Tongue (tissue), 2 donors: ENCODE measurements around the gene SLC1A7. TPM values are rescaled to one million over a fixed set of nuclear protein-coding genes. Genes with fewer than 3 reads are reported as not detected.

Experiments used
- DNase-seq: peaks from one replicate; pipeline ENCODE4 v3.0.0-alpha.2; 2015
- total RNA-seq: library from RNA; depleted of rRNA; stranded (reverse); fragments of >200 nt; gene quantifications from one replicate; pipeline ENCODE4 v1.2.3, GENCODE V29; 2014

The SLC1A7 gene
- total RNA-seq, 1 donor from 2014 or later = not detected

GRCh38 chr1:53160924-53161378 is 18.5 kb upstream of the SLC1A7 start:
- no peak for DNase-seq

- DNase-seq = no peak
Measured at GRCh38 chr1:53158900-53159299, 16.5 kb upstream of the SLC1A7 start.

GRCh38 chr1:53156783-53157182 is 14.3 kb upstream of the SLC1A7 start:
- no peak for DNase-seq

- DNase-seq = no peak
Measured at GRCh38 chr1:53155945-53156344, 13.5 kb upstream of the SLC1A7 start.

- no peak for DNase-seq
Measured at GRCh38 chr1:53155534-53155933, 13.1 kb upstream of the SLC1A7 start.

GRCh38 chr1:53154859-53155438 is 12.5 kb upstream of the SLC1A7 start:
- no peak for DNase-seq

- DNase-seq = no peak
Measured at GRCh38 chr1:53153752-53154151, 11.3 kb upstream of the SLC1A7 start.

- no peak for DNase-seq
Measured at GRCh38 chr1:53148123-53148522, 5.7 kb upstream of the SLC1A7 start.

GRCh38 chr1:53147174-53147573 is 4.7 kb upstream of the SLC1A7 start:
- DNase-seq = no peak

- peak; percentile 91 for DNase-seq
Measured at GRCh38 chr1:53145942-53146708, 3.7 kb upstream of the SLC1A7 start.

GRCh38 chr1:53145619-53145941 is 3.1 kb upstream of the SLC1A7 start:
- no peak for DNase-seq

- no peak for DNase-seq
Measured at GRCh38 chr1:53145051-53145600, 2.7 kb upstream of the SLC1A7 start.

- DNase-seq = no peak
Measured at GRCh38 chr1:53144201-53144600, 1.8 kb upstream of the SLC1A7 start.

- no peak for DNase-seq
Measured at GRCh38 chr1:53143527-53143926, 1.1 kb upstream of the SLC1A7 start.

GRCh38 chr1:53141487-53142055 is 867 bp downstream of the SLC1A7 start:
- DNase-seq = no peak

GRCh38 chr1:53140451-53140850 is 2.0 kb downstream of the SLC1A7 start:
- DNase-seq = no peak

- peak; percentile 48 for DNase-seq
Measured at GRCh38 chr1:53139951-53140361, 2.5 kb downstream of the SLC1A7 start.

GRCh38 chr1:53138991-53139884 is 3.2 kb downstream of the SLC1A7 start:
- no peak for DNase-seq

GRCh38 chr1:53137729-53138128 is 4.7 kb downstream of the SLC1A7 start:
- DNase-seq = no peak

- DNase-seq = no peak
Measured at GRCh38 chr1:53135735-53136114, 6.7 kb downstream of the SLC1A7 start.

GRCh38 chr1:53134961-53135734 is 7.3 kb downstream of the SLC1A7 start:
- peak; percentile 65 for DNase-seq

- DNase-seq = no peak
Measured at GRCh38 chr1:53134042-53134485, 8.4 kb downstream of the SLC1A7 start.
